GM12872 (cell line): ENCODE data around the gene ETV3L.

Experiments used
- TF ChIP-seq, protein P1 (sequence below): IDR thresholded peaks from 3 replicates; pipeline ENCODE4 v1.5.1; 2011; ENCODE audit warnings: low read depth, mild to moderate bottlenecking, low read length, moderate library complexity; ENCODE audit not compliant: insufficient read depth

Gene ETV3L

DNA sequence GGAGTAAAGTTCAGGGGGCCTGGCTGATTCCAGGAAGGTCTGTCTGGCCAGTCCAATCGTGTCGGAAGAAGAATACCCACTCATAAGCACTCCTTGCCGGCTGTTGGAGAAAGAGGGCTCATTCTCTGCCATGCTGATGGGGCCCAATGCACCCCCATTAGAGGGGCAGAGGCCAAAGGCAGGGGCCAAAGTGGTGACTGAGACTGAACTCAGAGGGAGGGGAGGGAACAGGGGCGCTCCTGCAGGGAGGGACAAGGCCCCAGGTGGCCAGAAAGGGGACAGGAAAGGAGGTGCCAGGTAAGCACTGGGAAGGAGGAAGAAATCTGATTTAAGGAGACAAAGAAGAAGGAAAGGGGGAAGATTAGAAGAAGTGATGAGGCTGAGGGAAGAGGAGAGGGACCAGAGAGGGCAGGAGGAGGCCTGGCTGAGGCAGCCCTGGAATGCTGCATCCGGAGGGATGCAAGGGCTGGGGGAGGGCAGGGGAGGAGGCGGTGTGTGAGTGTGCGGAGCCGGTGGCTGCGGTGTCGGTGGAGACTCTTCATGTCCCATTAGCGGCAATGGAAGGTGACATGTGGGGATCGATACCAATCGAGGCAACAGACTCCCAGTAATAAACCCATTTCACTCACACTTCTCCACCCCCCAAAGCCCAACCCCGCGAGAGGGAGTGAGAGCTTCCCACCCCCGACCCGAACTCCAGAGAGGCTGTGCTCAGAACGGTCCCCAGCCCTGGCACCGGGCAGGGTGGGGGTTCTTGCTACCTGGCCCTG, 12.0 kb upstream of the ETV3L start:
- TF ChIP-seq, protein P1, sequence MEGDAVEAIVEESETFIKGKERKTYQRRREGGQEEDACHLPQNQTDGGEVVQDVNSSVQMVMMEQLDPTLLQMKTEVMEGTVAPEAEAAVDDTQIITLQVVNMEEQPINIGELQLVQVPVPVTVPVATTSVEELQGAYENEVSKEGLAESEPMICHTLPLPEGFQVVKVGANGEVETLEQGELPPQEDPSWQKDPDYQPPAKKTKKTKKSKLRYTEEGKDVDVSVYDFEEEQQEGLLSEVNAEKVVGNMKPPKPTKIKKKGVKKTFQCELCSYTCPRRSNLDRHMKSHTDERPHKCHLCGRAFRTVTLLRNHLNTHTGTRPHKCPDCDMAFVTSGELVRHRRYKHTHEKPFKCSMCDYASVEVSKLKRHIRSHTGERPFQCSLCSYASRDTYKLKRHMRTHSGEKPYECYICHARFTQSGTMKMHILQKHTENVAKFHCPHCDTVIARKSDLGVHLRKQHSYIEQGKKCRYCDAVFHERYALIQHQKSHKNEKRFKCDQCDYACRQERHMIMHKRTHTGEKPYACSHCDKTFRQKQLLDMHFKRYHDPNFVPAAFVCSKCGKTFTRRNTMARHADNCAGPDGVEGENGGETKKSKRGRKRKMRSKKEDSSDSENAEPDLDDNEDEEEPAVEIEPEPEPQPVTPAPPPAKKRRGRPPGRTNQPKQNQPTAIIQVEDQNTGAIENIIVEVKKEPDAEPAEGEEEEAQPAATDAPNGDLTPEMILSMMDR = no peak

- TF ChIP-seq, protein P1 = no peak
These were observed 11.1 kb upstream of the ETV3L start for GRCh38 chr1:157110686-157111085.

GRCh38 chr1:157110003-157110402, 10.4 kb upstream of the ETV3L start:
- TF ChIP-seq, protein P1 = no peak

DNA sequence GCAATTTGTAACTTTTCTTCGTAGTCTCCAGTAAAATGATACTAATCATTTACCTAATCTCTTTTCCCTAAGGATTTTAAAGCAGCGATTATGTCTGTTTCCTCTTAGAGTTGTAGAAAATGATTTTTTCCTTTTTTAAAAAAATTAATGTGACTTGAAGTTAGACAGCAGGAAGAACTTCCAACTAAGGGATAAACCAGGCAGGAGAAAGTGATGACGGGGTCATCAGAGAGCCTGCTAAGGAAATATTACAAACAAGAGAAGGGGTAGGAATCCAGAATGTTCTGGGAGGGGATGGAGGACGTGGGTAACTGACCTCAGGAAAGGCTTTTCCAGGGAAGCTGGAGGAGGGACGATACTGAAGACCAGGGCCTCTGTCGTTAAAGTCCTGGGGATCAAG, 8.8 kb upstream of the ETV3L start:
- TF ChIP-seq, protein P1 = no peak

DNA sequence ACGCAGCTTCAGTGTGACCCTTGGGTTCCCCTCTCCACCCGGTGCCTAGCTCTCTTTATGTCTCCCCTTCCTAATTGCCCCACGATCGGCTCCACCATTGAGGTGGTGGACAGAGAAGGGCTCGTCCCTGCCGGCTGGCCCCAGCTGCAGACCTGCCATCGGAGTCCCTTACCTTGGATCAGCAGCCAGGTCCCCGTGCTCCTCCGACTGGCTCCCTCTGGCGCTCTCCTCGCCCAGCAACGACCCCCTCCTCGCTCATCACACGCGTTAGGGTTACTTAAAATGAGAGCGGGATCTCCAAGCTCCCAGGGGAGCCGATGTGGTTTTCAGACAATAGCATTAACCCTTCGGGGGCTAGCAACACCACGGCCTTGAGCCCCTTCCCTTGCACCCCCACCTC, 8.1 kb upstream of the ETV3L start:
- TF ChIP-seq, protein P1 = no peak

- TF ChIP-seq, protein P1 = no peak
These were observed 7.2 kb upstream of the ETV3L start for GRCh38 chr1:157106813-157107189.

DNA sequence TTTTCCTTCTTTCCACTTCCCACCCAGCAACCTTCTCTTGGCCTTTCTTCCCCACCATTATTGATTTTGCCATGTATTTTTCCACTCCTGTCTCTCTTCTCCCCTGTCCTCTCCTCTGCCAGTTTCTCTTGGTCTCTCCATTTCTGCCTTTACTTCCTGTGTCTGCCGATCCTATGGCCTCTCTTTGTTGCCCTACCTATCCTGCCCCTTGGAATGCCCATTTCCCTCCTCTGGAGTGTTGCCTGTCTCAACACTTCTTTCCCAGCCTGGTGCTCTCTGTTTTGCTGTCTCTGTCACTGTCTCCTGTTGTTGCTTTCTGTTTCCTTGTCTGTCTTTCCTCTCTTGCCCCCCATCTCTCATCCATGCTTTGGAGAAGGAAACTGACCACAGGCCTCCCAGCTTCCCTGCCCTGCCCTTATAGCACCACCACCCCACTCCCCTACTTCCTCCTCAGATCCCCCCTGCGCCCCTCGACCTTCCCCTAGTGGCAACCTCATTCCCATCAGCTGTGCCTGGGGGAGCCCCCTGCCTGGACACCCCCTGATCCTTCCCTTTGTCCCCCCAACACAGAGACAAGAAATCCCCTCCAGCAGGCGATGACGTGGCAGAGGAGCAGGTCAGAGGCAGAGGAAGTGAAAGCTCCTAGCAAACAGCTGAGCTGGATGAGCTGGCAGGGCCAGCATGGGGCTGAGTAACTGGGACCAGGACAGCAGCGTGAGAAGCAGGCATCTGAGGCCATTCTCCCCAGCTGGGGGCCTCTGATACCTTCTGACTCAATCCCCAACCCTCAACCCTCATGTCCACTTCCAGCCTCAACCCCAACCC, 6.6 kb upstream of the ETV3L start:
- TF ChIP-seq, protein P1 = no peak
